ENCODE results near the gene KRIT1. TPM values are rescaled to one million over a fixed set of nuclear protein-coding genes. Genes with fewer than 3 reads are reported as not detected.
"Not testable (repeated sequence)": the region's sequence is repeated elsewhere in the genome, so short reads cannot be mapped to it uniquely, and the experiment has no call there.

Gene KRIT1
- total RNA-seq, 1 donor from 2014 or later, result 22.7 TPM

GRCh38 chr7:92254800-92255199 lies 9.1 kb upstream of the KRIT1 start:
- ATAC-seq; intact Hi-C loops (cut with DNase I); DNase-seq (ENCODE audit: missing footprints): not testable (repeated sequence)

- intact Hi-C loops (cut with DNase I), result no loop called here
- DNase-seq (ENCODE audit: missing footprints) (no peak), ATAC-seq (no peak)
These were observed 7.5 kb upstream of the KRIT1 start for GRCh38 chr7:92253251-92253650.

GRCh38 chr7:92251181-92251580 lies 5.5 kb upstream of the KRIT1 start:
- ATAC-seq (no peak), DNase-seq (ENCODE audit: missing footprints) (no peak)
- intact Hi-C loops (cut with DNase I), result no loop called here

GRCh38 chr7:92250603-92251002 lies 4.9 kb upstream of the KRIT1 start:
- ATAC-seq (no peak), DNase-seq (ENCODE audit: missing footprints) (no peak)
- intact Hi-C loops (cut with DNase I), result no loop called here

- DNase-seq (ENCODE audit: missing footprints) (no peak), ATAC-seq (peak; percentile 23)
- intact Hi-C loops (cut with DNase I), result loop anchor here (5.0 kb wide), 2 partner anchors 36 to 201 kb away; partner anchors contain the start of gene GATAD1
These were observed 817 bp upstream of the KRIT1 start for GRCh38 chr7:92246360-92247101.

GRCh38 chr7:92244808-92245486 lies 767 bp downstream of the KRIT1 start:
- DNase-seq (ENCODE audit: missing footprints), result no peak
- intact Hi-C loops (cut with DNase I), result loop anchor here (5.0 kb wide), 2 partner anchors 37 to 202 kb away; partner anchors contain the start of gene GATAD1
- peak; percentile 11 for ATAC-seq

- DNase-seq (ENCODE audit: missing footprints) (no peak), ATAC-seq (no peak)
- intact Hi-C loops (cut with DNase I), result no loop called here
These were observed 2.7 kb downstream of the KRIT1 start for GRCh38 chr7:92242972-92243371.

GRCh38 chr7:92230547-92230946 lies 15.2 kb downstream of the KRIT1 start:
- intact Hi-C loops (cut with DNase I), result no loop called here
- no peak for ATAC-seq
- DNase-seq (ENCODE audit: missing footprints), result no peak

GRCh38 chr7:92228742-92229141 lies 17.0 kb downstream of the KRIT1 start:
- ATAC-seq, result no peak
- DNase-seq (ENCODE audit: missing footprints), result no peak
- intact Hi-C loops (cut with DNase I), result loop anchor here (10.0 kb wide), 1 partner anchor 124 kb away; no protein-coding TSS in a partner anchor

- DNase-seq (ENCODE audit: missing footprints), result no peak
- intact Hi-C loops (cut with DNase I), result loop anchor here (10.0 kb wide), 1 partner anchor 123 kb away; no protein-coding TSS in a partner anchor
- ATAC-seq, result no peak
These were observed 17.6 kb downstream of the KRIT1 start for GRCh38 chr7:92228100-92228499.

GRCh38 chr7:92226981-92227380 lies 18.7 kb downstream of the KRIT1 start:
- intact Hi-C loops (cut with DNase I), result loop anchor here (10.0 kb wide), 1 partner anchor 122 kb away; no protein-coding TSS in a partner anchor
- DNase-seq (ENCODE audit: missing footprints) (no peak), ATAC-seq (no peak)

GRCh38 chr7:92221766-92222165 lies 23.9 kb downstream of the KRIT1 start:
- no peak for ATAC-seq

GRCh38 chr7:92206672-92207071 lies 39.0 kb downstream of the KRIT1 start:
- intact Hi-C loops (cut with DNase I), result no loop called here
- ATAC-seq (no peak), DNase-seq (ENCODE audit: missing footprints) (no peak)

More at GRCh38 chr7:92221766-92222165, 23.9 kb downstream of the KRIT1 start:
- no peak for DNase-seq (ENCODE audit: missing footprints)
- intact Hi-C loops (cut with DNase I), result loop anchor here (10.0 kb wide), 1 partner anchor 117 kb away; no protein-coding TSS in a partner anchor

GRCh38 chr7:92205987-92206386 lies 39.7 kb downstream of the KRIT1 start:
- intact Hi-C loops (cut with DNase I), result no loop called here
- DNase-seq (ENCODE audit: missing footprints), result no peak
- ATAC-seq, result no peak

GRCh38 chr7:92200791-92201190 lies 44.9 kb downstream of the KRIT1 start:
- intact Hi-C loops (cut with DNase I), result no loop called here
- DNase-seq (ENCODE audit: missing footprints), result no peak

GRCh38 chr7:92192326-92192725 lies 53.4 kb downstream of the KRIT1 start:
- intact Hi-C loops (cut with DNase I), result no loop called here
- ATAC-seq (no peak), DNase-seq (ENCODE audit: missing footprints) (no peak)

More at GRCh38 chr7:92200791-92201190, 44.9 kb downstream of the KRIT1 start:
- no peak for ATAC-seq

GRCh38 chr7:92189246-92189645 lies 56.5 kb downstream of the KRIT1 start:
- ATAC-seq; DNase-seq (ENCODE audit: missing footprints); intact Hi-C loops (cut with DNase I): not testable (repeated sequence)

GRCh38 chr7:92184294-92184693 lies 61.4 kb downstream of the KRIT1 start:
- intact Hi-C loops (cut with DNase I); DNase-seq (ENCODE audit: missing footprints); ATAC-seq: not testable (repeated sequence)

All from Right ventricle myocardium inferior (tissue), 1 donor.